Subcutaneous adipose tissue (tissue), 4 donors: ENCODE data around the gene NKD1. TPM values are rescaled to one million over a fixed set of nuclear protein-coding genes. Genes with fewer than 3 reads are reported as not detected.

Experiments
- CTCF ChIP-seq: fragments of 450-650 bp; IDR thresholded peaks from one replicate; pipeline ENCODE4 v1.5.1; 2016; ENCODE audit warnings: low read depth, mild to moderate bottlenecking, control low read depth, antibody characterized with exemption, moderate library complexity
- total RNA-seq, 4 donors: library from RNA; depleted of rRNA; stranded (reverse); fragments of >200 nt; gene quantifications; one replicate each; pipeline ENCODE4 v1.1.0, GENCODE V29; 2016

The NKD1 gene
- total RNA-seq, 4 donors from 2014 or later, result 0.68 to 2.9 (median 2.1) TPM

GRCh38 chr16:50594308-50595260 is 46.4 kb downstream of the NKD1 start:
- TF ChIP-seq CTCF, result no peak

DNA sequence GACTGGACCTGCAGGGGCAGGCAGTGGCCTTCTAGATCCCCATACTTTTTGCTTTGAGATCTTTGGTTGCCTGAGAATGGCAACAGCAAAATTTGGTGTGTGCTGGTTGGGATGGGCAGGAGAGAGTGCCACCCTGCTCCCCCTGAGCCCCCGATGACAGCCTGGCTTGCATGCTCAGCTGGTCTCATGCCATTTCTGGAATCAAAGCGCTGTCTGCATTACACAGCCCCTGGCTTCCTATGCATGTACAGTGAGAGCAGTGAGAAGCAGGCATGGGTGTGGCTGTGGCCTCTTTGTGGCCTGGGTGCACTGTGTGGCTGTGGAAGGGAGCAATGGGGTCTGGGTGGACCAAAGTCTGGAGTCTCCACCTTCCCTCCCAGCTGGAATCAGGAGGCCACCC is 47.7 kb downstream of the NKD1 start:
- no peak for TF ChIP-seq CTCF

- no peak for TF ChIP-seq CTCF
Measured at GRCh38 chr16:50596762-50597450, 48.7 kb downstream of the NKD1 start.

- TF ChIP-seq CTCF, result no peak
Measured at GRCh38 chr16:50597563-50598255, 49.5 kb downstream of the NKD1 start.

GRCh38 chr16:50598256-50598894 is 50.2 kb downstream of the NKD1 start:
- no peak for TF ChIP-seq CTCF

DNA sequence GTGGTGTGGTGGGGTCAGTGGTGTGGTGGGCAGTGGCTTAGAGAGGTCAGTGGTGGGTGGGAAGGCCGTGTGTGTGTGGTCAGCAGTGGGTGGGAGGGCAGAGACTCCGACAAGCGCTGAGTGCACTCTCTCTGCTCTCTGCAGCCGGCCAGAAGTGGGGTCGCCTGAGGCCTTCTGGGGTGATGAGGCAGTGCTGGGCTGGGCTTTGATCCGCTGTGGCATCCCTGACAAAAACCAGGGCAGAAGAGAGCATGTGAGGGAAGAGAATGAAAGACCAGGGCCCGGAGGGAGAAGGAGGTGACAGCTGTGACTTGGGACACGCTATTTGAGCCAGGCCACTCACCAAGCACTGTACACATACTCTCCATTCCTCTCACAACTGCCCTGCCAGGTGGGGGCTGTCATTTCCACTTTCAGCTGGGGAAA is 50.8 kb downstream of the NKD1 start:
- TF ChIP-seq CTCF, result no peak
